HG03196 (cell line): ENCODE data around the gene CACNA1F.

Source experiments
- ATAC-seq: cut with Tn5 transposase; IDR thresholded peaks from one replicate; pipeline ENCODE4 v1.9.1; 2021; ENCODE audit not compliant: unreplicated experiment

CACNA1F gene

GRCh38 chrX:49231333-49232000 is 1.7 kb downstream of the CACNA1F start:
- no peak for ATAC-seq

DNA sequence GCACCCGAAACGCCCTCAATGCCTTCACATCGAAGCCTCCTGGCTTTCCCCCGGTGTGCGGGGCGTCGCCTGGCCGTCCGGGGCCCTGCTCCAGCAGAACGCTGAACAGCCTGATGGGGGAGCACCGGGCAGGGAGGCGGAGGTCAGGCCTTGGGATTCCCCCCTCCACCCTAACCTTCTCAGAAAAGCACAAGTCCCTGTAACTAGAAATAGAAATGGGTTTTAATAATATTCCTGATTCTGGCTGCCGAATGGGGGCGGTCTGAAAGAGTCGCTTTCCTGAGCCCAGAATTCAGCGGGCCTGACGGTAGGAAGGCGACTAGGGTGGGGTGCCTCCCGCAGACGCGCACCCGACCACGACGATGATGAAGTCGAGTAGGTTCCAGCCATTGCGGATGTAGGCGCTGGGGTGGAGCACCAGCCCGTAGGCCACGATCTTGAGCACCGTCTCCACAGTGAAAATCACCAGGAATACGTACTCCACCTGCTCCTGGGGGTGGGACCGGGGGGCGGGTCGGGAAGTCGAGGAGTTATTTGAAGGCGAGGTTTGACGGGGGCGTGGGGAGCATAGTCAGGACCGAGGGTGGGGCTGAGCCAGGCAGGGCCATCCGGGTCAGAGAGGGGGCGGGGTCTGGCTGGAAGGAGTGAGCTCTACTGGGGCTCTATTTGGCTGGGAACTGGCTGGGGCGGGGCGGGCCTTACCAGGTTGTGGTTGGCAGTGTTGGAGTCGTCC is 2.5 kb downstream of the CACNA1F start:
- peak; percentile 62 for ATAC-seq

DNA sequence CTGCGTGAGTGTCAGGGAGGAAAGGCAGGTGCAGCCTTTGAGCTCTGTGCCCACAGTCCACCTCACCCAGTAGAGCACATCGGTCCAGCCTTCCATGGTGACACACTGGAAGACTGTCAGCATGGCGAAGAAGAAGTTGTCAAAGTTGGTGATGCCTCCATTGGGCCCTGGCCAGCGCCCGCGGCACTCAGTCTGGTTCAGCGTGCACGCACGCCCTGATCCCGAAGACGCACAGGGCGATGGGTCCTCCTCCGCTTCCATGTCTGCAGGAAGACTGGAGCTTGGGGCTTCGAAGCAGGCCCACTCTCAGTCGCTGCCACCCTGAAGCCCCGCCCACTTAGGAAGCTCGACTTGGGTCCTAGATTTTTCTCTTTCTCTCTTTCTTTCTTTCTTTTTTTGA is 5.0 kb downstream of the CACNA1F start:
- ATAC-seq, result no peak

- no peak for ATAC-seq
These were observed 5.4 kb downstream of the CACNA1F start for GRCh38 chrX:49227726-49228125.

GRCh38 chrX:49226946-49227345 is 6.2 kb downstream of the CACNA1F start:
- ATAC-seq, result no peak

- no peak for ATAC-seq
These were observed 7.3 kb downstream of the CACNA1F start for GRCh38 chrX:49225858-49226257.

GRCh38 chrX:49221868-49222267 is 11.3 kb downstream of the CACNA1F start:
- ATAC-seq, result no peak

GRCh38 chrX:49220100-49220499 is 13.0 kb downstream of the CACNA1F start:
- ATAC-seq, result no peak

DNA sequence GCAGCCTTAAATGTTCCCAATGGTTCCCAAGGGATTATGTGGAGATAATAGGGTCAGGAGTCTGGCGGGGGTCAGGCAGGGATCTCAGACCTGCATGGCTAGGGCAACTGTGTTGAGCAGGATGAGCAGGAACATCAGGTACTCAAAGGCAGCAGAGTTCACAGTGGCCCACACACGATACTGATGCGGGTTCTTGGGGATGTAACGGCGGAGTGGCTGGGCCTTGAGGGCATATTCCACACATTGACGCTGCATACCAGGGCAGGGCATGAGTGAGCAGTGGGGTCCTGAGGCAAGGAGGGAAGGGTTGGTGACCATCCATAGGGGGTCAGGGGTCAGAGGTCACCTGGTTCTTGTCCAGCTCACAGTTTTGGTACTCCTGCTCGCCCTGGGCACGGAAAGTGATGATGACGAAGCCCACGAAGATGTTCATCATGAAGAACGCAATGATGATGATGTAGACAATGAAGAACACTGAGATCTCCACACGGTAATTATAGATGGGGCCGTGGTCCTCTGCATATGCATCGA is 18.1 kb downstream of the CACNA1F start:
- no peak for ATAC-seq

- ATAC-seq, result no peak
These were observed 18.7 kb downstream of the CACNA1F start for GRCh38 chrX:49214416-49214815.

DNA sequence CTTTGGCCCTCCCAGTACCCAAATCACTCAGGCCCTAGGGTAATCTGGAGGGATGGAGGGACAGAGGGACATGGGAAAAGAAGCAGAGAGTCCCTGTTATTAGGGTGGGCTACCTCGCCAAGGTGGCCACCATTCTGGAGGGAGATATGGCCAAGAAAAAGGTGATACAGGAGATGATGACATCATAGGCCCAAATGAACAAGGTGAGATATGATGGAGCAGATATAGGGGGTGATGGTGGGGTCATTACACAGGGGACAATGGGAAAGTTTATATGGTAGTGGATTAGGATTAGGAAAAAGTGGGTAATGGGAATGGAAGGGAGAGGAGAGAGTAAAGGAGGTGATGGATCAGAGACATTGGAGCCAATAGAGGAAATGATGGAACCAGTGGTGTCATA is 20.3 kb downstream of the CACNA1F start:
- ATAC-seq, result no peak

DNA sequence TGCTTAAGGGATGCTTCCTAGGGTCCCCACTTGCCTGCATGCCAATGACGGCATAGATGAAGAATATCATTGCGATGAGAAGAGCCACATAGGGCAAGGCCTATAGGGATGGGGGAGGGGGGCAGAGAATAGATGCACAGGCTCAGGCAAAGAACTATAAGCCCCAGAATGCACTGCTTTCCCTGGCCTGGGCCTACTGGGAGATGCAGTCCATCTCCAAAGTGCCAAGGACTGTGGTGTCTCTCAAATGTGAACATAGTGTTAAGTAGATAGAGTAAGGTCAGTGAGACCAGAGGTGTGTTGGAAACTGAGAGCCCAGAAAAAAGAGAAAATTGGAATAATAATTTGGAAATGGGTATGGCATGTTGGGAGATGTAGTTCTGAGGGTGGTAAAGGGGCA is 20.9 kb downstream of the CACNA1F start:
- no peak for ATAC-seq

DNA sequence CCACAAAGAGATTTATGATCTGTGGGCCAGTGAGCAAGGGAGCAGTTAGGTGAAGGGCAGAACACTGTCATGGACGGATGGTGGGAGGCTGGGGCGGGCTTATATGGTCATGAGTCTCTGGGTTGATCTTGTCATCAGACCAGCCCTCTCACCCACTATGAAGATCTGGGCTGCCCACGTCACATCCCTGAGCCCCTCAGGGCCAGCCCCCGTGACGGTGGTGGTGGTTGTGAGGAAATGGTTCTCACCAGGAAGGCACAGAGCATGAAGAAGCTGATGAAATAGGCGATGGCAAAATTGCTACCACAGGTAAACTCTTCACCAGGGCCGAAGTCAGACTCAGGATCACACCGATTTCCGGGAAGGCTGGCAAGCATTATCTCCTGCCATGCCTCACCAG is 22.1 kb downstream of the CACNA1F start:
- no peak for ATAC-seq

GRCh38 chrX:49210406-49210805 is 22.7 kb downstream of the CACNA1F start:
- no peak for ATAC-seq

- ATAC-seq, result no peak
These were observed 23.5 kb downstream of the CACNA1F start for GRCh38 chrX:49209434-49210251.

DNA sequence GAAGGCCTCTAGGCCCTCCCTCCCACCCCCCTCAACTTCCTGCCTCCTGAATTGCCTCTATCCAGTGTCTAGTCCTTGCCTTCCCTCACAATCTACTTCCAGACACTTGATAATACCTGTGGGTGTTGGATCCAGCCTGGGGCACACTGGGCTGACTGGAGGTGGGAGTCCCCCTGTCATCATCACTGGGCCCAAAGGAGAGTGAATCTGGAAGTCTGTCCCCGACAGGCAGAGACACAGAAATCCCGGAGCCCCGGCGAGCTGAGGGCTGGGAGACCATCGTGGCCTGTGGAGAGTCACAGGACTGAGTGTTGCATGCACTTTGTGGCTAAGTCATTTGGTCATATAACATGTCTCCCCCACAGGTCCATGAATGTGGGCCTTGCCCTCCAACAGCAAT is 24.7 kb downstream of the CACNA1F start:
- no peak for ATAC-seq

DNA sequence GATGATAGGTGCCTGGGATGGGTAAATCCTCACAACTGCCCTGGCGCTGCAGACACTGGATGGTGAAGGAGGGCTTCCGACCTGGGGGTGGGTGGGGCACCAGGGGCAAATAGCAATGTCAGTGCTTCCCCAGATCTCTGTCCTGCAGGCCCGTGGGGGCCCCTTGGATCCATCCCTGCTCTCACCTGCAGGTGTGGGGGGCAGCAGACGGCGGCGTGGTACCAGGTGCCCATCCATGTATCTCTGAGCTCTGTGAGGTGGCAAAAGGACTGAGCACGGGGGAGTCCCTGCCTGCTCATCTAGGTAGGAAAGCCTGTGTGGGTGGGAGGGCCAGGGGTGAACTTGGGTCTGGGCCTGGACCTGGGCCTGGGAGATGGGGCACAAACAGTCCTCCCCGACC is 26.6 kb downstream of the CACNA1F start:
- ATAC-seq, result no peak

- ATAC-seq, result no peak
These were observed 27.7 kb downstream of the CACNA1F start for GRCh38 chrX:49205443-49205842.

DNA sequence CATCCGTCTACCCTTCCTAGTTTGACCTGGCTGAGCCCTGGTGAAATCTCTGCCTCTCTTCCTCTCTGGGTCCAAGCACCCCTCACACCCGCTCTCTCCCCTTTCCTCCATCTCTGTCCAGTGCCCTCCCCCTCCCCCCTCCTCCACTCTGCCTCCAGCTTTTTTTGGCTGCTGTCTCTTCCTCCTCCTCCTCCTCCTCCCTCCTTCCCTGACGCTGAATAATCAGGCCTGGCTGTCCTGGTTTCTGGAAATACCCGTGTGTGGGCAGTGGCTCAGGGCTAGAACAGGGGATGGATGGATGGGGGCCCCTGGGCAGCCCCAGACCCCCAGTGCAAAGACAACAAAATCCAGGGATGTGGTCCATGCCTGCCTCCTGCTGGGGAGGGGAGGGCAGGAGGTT is 28.4 kb downstream of the CACNA1F start:
- ATAC-seq, result no peak

DNA sequence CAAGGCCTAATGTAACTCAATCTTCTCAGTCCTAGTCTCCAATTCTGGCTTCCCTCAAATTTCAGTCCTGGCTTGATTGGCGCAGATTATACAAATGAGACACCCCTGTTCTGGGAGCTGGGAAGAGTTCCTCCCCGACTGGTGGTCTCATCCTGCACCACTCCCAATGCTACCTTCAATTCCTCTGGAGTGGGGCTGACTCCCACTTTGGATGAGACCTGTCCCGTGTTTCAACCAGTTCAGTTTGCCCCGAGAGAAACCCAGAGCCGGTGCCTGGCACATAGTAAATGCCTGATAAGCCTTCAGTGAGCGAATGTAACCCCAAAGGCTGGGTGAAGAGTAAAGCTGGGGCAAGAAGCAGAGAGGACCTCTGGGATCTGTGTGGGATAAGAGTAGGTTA is 29.1 kb downstream of the CACNA1F start:
- ATAC-seq, result no peak

GRCh38 chrX:49203536-49203935 is 29.6 kb downstream of the CACNA1F start:
- ATAC-seq, result no peak

DNA sequence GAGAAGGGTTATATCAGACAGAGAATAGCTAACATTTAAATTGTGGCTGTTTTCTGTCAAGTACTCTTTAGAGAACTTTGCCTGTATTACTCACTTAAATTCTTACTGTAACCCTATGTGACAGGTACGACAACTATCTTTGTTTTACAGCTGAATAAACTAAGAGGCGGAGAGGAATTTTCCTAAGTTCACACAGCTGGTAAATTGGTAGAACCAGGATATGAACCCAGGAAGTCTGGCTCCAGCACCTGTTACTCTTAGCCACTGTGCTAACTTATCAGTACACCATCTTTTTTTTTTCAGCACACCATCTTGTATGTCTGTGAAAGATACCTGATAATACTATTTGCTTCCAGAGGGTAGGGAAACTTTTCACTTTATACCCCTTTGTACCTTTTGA is 31.1 kb downstream of the CACNA1F start:
- ATAC-seq, result no peak
